NCI-H2227 treated with DMSO at 0.1 percent for 48 hours (cell line): ENCODE results near the gene TOR2A.

Source experiments
- DNase-seq: peaks from one replicate; lab custom pipeline; 2025; lab: John Stamatoyannopoulos, UW

The TOR2A gene

DNA sequence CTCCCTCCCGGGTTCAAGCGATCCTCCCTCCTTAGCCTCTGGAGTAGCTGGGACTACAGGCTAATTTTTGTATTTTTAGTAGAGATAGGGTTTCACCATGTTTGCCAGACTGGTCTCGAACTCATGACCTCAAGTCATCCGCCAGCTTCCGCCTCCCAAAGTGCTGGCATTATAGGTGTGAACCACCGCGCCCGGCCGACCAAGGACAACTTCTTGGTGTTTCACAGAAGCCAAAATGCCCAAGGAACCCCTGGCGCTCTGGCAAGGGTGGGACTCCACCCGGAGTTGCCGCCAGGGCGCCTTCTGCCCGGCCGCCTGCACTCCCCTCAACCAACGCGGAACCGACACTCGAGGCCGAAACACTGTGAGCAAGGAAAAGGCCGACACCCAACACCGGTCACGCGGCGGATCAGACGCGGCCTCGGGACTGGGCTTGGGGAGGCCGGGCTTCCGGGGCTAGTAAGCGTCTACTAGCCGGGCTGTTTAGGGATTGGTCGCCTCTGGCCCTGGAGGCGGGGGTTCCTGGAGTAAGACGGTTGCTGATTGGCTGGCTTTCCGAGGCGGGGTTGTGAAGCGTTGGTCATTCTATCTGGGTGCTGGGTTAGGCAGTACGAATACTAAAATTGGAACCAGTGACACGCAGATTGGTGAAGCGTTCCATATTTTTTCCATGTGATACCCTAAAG, 36.0 kb downstream of the TOR2A start:
- peak; percentile 5 for DNase-seq

DNA sequence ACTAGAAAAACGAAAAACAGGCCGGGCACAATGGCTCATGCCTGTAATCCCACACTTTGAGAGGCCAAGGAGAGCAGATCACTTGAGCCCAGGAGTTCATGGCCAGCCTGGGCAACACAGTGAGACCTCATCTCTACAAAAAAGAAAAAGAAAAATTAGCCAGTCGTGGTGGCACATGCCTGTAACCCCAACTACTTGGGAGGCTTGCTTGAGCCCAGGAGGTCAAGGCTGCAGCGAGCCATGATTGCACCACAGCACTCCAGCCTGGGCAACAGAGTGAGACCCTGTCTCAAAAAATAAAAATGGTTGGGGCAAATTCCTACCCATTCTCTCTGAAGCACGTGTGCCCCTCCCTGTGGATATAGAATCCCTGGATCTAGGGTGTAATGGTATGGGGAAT, 36.7 kb downstream of the TOR2A start:
- no peak for DNase-seq

DNA sequence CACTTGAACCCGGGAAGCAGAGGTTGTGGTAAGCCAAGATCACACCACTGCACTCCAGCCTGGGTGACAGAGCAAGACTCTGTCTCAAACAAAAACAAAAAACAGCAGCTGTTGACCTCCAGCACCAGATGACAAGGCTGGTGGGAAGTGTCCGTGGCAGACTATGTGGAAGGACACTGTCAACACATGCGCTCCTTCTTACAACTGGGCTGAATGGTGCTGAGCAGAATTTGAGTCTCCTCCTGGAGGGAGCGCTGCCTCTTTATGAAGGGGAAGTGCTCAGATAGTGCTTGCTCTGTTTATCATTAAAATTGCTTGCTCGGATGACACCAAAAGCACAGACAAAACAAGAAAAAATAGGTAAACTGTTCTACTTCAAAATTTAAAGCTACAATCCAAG, 37.5 kb downstream of the TOR2A start:
- no peak for DNase-seq

DNA sequence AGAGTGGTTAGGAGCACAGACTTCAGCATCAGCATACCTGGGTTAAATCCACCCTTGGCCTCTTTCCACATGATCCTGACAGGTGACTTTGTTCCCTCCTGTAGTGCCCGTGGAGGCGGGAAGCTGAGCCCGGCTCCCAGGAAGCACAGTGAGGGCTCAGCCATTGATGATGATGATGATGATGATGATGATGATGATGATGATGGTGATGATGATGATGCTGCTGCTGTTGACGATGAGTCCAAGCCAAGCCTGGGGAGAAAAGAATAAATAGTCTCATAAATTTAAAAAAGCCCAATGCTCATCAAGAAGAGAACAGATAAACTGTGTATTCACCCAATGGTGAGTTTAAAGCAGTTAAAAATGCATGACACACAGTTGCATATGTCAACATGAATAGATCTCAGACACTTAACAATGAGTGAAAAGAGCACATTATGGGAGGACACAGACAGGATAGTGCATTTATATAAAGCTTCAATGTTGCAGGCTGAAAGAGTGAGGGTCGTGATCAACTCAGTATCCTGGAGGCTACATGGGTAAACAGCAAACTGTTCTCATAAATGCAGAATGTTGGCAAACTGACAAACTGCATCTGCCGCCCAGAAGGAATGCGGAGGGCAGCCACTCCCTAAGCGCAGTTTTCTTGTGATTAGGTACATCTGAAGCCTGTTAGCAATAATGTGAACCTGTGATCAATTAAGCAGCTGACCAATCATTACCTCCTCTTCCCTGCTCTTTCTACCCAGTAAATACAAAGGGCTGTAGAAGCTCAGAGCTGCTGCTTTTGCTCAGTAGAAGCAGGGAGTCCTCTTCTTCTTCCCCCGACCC, 40.0 kb downstream of the TOR2A start:
- no peak for DNase-seq

DNA sequence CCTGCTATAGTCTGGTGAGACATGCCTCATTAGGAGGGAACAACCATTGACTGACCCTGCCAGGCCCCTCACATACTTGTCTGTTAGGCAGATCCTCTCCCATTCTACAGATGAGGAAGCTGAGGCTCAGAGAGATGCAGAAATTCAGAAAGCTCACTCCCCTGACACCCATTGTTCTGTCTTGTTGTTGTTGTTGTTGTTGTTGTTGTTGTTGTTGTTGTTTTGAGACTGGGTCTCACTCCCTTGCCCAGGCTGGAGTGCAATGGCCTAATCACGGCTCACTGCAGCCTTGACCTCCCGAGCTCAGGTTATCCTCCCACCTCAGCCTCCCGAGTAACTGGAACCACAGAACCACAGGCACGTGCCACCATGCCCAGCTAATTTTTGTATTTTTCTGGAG, 41.4 kb downstream of the TOR2A start:
- DNase-seq, result no peak

DNA sequence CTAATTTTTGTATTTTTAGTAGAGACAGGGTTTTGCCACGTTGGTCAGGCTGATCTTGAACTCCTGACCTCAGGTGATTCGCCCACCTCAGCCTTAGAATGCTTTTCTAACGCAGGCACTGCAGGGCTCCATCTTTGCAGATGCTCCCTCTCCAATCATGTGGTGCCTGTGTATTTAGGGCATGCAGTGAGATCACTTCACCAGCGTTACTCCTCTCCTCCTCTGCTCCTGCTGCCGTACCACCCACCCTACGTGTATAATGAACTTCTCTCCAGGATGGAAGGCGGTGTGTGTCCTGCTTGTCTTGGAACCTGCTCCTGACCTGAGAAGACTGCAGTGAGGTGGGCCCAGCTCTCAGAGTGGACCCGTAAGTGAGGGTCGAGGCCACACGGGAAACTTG, 42.0 kb downstream of the TOR2A start:
- DNase-seq, result no peak

DNA sequence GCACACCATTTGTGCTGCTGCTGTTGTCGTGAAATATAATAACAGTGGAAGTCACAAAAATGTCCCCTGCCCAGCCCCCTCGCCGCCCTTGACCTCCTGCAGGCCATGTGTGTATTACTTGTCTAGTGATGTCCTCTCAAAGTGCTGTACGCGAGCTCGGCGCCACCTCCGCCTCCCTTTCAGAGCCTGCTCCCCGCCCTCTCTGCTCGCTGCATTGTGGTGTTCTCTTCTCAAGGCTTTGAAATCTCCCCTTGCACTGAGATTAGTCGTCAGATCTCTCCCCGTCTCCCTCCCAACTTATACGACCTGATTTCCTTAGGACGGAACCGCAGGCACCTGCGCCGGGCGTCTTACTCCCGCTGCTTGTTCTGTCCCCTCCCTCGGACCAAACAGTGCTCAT, 43.0 kb downstream of the TOR2A start:
- DNase-seq, result peak; percentile 33

DNA sequence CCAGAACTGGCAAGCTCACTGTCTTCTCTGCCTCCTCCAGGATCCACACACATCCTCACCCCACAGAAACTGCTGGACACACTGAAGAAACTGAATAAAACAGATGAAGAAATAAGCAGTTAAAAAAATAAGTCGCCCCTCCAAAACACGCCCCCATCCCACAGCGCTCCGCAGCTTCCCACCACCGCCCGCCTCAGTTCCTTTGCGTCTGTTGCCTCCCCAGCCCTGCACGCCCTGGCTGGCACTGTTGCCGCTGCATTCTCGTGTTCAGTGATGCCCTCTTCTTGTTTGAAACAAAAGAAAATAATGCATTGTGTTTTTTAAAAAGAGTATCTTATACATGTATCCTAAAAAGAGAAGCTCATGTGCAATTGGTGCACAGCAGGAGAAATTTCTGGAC, 44.4 kb downstream of the TOR2A start:
- no peak for DNase-seq

DNA sequence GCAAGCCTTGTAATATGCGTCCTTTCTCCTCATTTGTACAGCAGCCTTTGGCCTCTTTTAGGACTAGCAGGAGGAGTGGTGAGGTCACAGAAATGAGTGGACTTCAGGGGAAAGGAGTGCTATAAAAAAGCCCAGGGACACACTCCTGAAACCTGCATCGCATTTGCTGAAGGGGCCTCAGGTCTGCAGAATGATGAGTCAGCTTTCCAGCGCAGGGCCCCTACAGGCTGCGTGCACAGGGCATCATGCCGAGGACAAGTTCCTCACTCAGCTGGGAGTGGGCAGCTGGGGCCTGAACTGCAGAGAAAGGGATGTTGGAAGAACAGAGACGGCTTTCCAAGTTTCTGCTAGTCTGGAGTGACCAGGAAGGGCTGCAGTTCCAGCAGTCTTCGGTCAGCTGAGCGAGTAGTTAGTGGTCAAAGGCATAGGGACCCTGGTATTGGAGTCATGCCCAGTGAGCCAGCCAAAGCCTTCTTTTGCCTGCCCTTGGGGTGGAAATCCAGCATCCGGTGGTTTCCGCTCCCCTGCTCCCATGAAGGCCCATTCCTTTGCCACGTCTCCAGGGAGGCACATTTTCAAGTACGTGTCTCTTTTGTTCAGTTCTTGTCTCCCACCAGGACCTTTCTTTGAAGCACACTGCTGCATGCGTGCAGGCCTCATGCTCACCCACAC, 45.6 kb downstream of the TOR2A start:
- DNase-seq, result no peak

DNA sequence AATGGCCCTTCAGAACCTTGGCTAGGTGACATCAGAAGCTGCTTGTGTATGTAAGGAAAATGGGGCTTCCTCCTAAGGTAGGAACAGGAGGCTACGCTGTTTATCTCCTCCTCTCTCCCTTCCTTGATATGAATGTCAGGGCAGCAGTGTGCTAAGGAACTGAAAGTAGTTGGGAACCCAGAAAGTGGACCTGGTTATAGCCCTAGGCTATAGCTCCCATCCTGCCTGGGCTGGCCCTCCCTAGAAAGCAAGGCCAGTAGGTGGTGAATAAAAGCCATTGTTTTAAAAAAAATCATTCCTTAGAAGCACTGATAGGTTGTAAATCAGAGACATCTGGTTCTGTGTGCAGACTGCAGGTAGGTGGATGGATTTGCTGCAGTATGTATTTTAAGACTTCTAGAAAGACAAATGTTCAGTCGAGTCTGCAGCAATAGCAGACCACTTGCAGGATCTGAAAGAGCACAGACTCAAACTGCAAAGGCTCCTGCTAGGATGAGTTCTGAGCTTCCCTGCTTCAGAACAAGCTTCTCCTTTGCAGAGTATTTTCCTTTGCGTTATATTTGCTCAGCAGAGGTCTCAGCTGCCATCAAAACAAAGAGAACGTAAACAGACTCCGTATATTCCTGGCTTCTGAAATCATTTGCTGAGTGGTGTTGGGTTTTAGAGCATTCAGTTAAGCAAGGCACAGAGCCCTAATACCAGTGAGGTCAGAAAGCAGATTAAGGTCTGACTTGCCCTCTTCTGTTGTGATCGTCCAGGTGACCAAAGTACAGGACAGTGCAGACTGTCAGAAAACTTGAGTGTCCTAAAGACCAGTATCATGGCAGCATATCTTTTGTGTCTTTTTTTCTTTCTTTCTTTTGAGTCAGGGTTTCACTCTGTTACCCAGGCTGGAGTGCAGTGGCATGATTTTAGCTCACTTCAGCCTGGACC, 48.4 kb downstream of the TOR2A start:
- no peak for DNase-seq

DNA sequence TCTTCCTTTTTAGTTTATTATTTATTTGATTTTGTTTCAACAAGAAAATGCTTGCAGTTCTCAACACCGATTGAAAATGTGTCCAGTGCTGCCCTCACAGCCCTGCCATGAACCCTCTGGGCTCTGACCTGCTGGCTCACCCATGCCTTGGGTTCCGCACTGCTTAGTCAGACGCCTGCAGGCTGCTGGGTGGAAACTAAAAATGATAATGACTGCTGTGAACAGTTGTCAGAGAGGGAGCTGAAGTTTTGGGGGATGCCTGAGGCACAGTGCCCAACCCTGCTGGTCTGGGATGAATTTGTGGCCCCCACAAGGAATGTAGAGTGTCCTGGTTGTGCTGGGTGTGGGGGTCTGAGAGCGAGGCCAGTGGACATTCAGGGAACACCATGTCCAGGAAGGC, 50.5 kb downstream of the TOR2A start:
- DNase-seq, result no peak

DNA sequence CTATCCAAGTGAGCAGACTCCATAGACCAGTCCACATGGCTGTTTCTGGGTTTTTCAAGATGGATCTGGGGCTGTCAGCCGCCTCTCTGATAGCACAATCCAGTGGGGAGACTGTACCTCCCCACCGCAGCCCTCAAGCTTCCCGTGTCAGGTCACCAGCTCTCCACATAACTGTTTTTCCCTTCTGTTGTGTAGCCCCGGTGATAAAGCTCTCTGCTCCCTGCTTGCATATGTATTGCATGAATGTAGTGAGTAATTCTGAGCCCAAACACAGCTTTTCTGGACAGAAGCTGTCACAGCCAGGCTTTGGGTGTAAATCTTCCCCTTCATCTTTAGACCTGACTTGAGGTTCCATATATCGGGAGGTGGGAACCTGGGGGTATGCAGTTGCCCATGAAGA, 51.4 kb downstream of the TOR2A start:
- DNase-seq, result no peak

DNA sequence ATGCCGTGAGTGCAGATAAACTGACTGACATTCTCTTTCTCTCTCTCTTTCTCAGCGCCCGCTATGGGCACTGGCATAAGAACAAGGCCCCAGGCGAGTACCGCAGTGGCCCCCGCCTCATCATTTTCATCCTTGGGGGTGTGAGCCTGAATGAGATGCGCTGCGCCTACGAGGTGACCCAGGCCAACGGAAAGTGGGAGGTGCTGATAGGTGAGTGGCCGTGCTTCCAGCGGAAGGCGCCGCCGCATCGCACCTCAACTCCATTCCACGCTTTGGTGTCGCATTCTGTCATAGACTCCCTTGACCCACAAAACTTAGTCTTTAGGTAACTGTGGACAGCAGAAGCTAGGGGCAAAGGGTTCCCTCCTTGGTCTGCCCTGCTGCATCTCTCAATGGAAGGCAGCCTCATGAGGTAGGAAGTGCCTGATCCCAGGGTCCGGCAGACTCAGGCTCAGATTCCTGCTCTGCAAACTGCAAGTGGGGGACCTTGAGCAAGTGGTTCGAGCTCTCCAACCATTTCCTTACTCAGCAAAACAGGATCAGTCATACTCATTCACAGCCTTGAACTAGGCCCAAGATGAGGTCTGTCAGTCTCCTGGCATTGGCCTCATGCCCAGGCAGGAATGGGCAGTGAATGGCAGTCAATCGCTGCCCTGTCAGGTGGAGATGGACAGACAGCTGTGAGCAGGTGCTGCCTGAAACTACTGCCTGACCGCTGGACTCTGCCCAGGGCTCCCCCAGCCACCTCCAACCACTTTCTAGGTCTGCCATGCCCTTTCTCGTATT, 52.5 kb downstream of the TOR2A start:
- DNase-seq, result no peak
